GM18498 (cell line): ENCODE data around the gene GLO1.
"Not testable (repeated sequence)": the region's sequence is repeated elsewhere in the genome, so short reads cannot be mapped to it uniquely, and the experiment has no call there.

Source experiments
- ATAC-seq: cut with Tn5 transposase; IDR thresholded peaks from one replicate; pipeline ENCODE4 v1.9.1; 2021; ENCODE audit warnings: mild to moderate bottlenecking, moderate library complexity; ENCODE audit not compliant: unreplicated experiment

GLO1 gene

GRCh38 chr6:38708496-38708895 is 5.6 kb upstream of the GLO1 start:
- ATAC-seq: no peak

DNA sequence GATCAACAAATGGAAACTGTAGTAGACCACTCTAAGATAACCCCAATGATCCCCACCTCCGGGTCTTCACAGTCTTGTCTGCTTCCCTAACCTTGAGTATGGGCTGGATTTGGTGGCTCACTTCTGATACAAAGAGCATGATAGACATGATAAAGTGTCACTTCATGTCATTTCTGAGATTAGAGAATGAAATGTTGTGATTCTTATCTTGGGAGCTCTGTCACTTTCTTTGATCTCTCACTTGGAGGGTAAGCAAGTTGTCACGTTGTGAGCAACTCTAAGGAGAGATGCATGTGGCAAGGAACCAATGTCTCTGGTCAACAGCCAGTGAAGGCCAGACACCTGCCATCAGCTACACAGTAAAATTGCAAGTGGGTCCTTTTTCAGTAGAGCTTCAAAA is 3.0 kb upstream of the GLO1 start:
- ATAC-seq: no peak

GRCh38 chr6:38703949-38704590 is 1.1 kb upstream of the GLO1 start:
- no peak for ATAC-seq

DNA sequence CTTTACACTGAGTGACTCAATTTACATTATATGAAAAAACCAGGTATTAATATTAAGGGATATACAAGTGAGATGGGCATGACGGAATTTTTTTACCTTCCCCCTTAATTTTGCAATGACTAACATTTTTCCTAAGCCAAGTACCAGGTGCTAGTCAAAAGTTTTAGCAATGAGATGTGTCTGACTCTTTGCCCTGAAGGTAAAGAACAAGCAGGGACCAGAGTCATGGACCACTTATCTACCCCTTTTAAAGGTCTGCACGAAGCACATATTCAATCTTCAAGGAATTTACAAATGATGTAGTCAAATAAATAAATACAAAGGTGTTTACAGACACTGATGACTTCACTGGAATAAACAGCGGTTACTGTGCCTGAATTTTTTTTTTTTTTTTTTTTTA is 1.4 kb downstream of the GLO1 start:
- no peak for ATAC-seq

DNA sequence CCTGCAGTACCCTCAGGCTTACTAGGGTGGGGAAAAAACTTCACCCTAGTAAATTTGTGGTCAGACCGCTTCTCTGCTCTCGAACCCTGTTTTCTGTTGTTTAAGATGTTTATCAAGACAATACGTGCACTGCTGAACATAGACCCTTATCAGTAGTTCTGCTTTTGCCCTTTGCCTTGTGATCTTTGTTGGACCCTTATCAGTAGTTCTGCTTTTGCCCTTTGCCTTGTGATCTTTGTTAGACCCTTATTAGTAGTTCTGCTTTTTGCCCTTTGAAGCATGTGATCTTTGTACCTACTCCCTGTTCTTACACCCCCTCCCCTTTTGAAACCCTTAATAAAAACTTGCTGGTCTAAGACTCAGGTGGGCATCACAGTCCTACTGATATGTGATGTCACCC is 3.2 kb downstream of the GLO1 start:
- not testable (repeated sequence) for ATAC-seq

DNA sequence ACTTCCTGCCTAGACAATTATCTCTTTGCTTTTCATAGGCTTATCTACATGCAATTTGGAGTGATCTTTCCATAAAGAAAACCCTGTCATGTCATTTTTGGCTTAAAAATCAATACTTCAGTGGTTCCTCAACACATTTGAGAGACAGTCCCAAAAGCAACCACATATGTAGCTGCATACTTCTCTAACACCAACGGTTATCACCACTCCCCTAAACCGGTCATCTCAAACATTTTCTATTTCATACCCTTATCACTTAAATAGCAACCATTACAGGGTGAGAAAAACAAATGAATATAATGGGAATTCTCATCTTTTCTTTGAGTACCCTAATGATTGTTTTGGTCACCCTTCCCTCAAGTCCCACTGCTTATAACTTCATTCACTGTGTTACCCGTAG is 5.1 kb downstream of the GLO1 start:
- no peak for ATAC-seq

DNA sequence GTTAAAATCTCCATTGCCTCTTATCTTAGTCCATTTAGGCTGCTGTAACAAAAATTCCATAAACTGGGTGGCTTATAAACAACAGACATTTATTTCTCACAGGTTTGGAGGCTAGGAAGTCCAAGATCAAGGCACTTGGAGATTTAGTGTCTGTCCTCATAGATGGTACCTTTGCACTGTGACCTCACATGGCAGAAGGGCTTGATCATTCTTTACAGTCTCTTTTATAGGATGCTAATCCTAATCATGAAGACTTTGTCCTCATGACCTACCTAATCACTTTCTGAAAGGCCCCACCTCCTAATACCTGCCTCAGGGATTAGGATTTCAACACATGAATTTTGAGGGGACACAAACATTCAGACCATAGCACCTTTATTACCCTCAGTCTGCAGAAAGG is 6.6 kb downstream of the GLO1 start:
- no peak for ATAC-seq

- ATAC-seq: no peak
Observed at GRCh38 chr6:38695933-38696332, 7.0 kb downstream of the GLO1 start.

DNA sequence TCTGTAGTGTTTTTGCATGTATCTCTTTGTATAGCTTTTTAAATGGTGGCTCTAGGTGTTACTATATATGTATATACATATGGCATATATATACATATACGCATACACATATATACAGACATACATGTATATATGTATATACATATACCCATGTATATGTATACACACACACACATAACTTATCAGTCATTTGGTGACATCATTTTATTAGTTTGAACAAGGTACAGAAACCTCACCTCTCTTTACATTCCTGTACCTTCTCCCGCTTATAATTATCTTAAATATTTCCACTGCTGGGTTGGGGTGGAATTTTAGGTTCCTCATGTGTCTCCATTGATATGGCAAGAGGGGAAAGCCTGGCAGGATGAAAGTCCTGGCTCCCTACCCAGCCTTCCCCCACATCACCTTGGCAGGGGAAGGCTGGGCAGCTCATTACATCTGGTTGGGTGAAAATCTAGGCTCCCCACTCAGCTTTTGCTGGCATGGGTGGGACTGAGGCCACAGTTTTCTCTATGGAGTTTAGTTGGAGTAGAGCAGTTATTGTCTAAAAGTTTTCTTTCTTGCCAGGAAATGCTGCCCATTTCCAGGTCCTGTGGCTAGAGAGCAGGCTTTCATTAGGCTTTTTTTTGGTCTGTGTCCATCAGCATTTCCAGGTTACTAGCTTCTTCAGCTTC is 7.6 kb downstream of the GLO1 start:
- no peak for ATAC-seq

DNA sequence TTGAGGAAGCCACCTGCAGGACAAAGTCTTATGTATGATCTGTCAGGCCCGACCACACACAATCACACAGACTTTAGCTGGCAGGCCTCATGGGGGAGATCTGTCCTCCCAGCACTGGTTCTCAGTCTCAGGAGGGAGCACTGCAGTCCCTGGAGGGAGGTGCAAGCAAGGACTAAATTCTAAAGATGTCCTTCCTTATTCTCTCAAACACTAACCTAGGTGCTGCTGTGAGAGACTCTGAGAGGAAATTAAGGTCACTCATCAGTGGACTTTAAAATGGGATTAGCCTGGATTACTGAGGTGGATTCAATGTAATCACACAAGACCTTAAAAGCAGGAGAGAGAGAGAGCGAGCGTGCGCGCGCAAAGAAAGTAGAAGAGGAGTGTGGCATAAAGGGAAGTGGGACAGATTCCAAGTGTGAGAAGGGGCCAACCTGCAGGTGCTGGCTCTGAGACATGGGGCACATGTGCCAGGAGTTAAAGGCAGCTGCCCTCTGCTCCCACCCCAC is 14.3 kb downstream of the GLO1 start:
- ATAC-seq: no peak

DNA sequence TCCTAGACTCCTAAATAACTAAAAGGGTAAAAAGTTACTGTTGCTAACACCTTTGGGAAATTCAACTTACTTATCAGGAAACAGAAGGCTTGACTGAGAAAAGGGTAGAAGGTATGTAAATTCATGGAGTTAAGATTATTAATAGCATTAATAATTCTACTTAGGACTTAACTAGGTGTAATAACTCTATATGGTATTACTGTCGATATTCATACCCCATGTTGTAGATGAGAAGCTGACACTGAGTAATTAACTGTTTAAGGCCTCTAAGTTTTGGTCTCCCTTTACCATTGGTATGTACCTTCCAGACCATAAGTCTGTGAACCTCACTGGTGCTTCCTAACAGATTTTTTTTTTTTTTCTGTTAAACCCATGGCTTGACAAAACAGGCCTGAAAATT is 15.4 kb downstream of the GLO1 start:
- no peak for ATAC-seq

GRCh38 chr6:38687043-38687353 is 15.9 kb downstream of the GLO1 start:
- no peak for ATAC-seq

DNA sequence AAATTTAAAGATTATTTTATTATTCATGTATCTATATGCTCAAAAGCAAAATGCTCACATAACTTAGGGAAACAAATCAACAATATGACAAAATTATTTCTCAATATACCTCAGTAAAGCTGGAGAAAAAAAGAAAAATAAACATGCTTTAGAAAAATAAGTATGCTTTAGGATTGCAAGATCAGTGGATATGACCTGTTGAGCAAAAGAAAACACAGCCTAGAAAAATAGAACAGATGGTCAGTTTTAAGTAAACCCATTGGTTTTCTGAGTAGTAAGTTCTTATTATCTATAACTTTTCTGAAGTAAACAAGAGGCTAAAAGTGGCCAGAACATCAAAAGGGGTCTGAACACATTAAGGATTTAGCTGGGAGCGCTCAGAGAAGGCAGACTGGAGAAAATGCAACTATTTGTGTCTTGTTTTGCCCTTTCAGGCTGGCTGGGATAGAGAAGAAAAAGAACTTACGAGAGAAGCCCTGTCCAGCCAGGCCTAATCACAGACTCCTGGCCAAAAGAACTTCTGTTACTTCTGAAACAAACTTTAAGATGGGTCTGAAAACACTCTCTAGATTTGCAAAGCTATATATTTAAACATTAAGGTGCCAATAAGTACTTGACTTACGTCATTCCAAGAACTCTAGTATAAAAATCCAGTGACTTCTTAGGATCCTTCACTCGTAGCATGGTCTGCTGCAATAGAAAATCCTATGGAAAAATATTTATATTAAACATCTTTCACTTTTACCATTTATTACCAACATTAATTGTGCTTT is 16.5 kb downstream of the GLO1 start:
- ATAC-seq: no peak

DNA sequence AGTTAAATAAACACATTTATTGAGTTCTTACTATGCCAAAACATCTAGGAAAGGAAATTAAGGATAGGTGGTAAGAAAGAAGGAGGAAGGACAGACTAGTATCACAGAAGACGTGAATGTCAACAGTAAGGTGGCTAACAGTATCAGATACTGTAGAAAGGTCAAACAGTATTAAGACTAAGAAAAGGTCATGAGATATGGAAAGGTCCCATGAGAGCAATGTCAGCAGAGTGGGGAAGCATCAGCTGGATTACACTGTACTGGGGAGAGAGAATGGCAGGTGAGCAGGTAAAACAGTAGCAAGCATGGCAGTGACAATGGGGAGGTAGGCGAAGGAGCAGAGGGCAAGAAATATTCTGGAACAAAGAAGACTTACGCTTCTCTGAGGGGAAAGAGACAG is 18.0 kb downstream of the GLO1 start:
- ATAC-seq: no peak

- no peak for ATAC-seq
Observed at GRCh38 chr6:38684237-38684636, 18.7 kb downstream of the GLO1 start.

DNA sequence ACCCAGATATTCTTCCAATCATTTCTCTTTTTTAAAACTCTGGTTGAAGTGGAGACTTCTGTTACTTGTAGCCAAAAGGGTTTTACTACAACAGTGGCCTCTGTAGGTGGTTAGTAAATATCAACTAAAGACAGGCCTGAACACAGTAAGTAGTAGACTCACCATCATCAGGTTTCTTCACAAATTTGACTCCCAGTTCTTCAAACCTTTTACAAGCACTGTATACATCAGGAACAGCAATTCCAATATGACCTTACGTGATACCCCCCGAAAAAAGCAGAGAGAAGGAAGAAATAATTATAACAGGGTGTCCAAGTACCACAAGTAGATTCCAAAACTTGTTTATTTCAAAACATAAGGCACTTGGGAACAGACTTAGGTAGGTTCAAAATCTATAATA is 21.1 kb downstream of the GLO1 start:
- no peak for ATAC-seq

- ATAC-seq: no peak
Observed at GRCh38 chr6:38679668-38680067, 23.3 kb downstream of the GLO1 start.

- ATAC-seq: no peak
Observed at GRCh38 chr6:38678178-38678760, 24.7 kb downstream of the GLO1 start.

DNA sequence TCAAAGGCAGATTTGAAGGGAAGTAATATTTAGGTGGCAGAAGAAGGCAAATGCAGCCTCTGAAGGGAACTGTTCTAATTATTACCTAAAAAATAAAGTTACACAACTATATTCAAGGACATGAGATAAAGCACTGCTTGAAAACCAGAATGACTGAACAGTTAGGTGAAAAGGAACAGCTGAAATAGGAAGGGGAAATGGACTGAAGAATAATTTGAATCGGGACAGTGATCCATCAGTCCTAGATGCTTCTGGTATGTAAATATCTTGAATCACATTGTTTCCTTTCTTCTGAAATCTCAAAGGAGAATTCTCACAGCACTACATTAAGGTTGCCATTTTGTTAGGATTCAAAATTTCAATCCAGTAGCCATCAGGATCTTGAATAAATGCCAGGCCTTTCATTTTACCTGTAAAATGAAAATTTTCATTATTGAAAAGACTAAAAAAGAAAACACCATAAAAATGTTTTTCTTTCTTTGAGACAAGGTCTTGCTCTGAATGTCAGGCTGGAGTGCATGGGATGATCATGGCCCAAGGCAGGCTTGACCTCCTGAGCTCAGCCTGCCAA is 25.9 kb downstream of the GLO1 start:
- ATAC-seq: no peak

DNA sequence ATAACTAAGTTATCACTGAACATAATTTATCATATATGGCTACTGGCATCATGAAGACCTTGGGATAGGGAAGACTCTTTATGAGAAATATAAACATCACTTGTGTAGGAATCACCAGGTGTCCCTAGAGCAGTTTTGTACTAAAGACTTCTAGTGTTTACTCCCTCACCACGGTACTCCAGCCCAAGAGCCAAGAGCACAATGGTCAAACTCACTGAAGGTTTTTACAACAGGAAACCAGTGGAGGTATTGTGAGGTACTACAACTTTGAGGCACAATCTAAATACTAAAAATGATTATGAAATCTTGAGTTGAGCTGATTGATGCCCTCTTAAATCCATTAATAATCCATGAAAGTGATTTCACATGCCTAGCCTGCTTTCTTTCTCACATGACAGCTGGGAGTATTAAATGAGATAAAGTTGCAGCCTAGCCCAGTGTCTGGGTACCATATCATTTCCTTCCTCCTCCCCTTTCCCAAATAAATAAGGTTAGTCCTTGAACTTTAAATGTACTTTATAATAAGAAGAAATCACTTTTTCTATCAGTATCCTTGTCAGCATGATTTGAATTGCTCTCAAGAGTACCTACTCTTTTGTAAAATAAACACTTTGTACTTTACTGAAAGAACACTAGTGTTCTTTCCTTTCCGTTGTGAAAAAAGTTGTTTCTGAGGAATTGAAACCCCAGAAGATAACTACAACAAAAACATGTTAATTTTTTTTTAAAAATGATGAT is 26.5 kb downstream of the GLO1 start:
- ATAC-seq: no peak
